Measurements from ENCODE around the gene TRHDE.
"Not testable (repeated sequence)": the region's sequence is repeated elsewhere in the genome, so short reads cannot be mapped to it uniquely, and the experiment has no call there.

Gene TRHDE

GRCh38 chr12:72622556-72622955, 350.4 kb downstream of the TRHDE start:
- no peak for DNase-seq (ENCODE audit: low spot score)

GRCh38 chr12:72631926-72632685, 359.9 kb downstream of the TRHDE start:
- DNase-seq (ENCODE audit: low spot score): no peak

- no peak for DNase-seq (ENCODE audit: low spot score)
Measured at GRCh38 chr12:72642706-72643105, 370.5 kb downstream of the TRHDE start.

- DNase-seq (ENCODE audit: low spot score): no peak
Measured at GRCh38 chr12:72647139-72647538, 375.0 kb downstream of the TRHDE start.

- no peak for DNase-seq (ENCODE audit: low spot score)
Measured at GRCh38 chr12:72658615-72659014, 386.4 kb downstream of the TRHDE start.

- DNase-seq (ENCODE audit: low spot score): not testable (repeated sequence)
Measured at GRCh38 chr12:72660174-72660573, 388.0 kb downstream of the TRHDE start.

- no peak for DNase-seq (ENCODE audit: low spot score)
Measured at GRCh38 chr12:72673853-72674252, 401.7 kb downstream of the TRHDE start.

- DNase-seq (ENCODE audit: low spot score): no peak
Measured at GRCh38 chr12:72676556-72676955, 404.4 kb downstream of the TRHDE start.

- no peak for DNase-seq (ENCODE audit: low spot score)
Measured at GRCh38 chr12:72677139-72677538, 405.0 kb downstream of the TRHDE start.

GRCh38 chr12:72677846-72678245, 405.7 kb downstream of the TRHDE start:
- DNase-seq (ENCODE audit: low spot score): no peak

- no peak for DNase-seq (ENCODE audit: low spot score)
Measured at GRCh38 chr12:72679147-72679757, 407.1 kb downstream of the TRHDE start.

GRCh38 chr12:72681028-72681427, 408.9 kb downstream of the TRHDE start:
- no peak for DNase-seq (ENCODE audit: low spot score)

- DNase-seq (ENCODE audit: low spot score): no peak
Measured at GRCh38 chr12:72684491-72684890, 412.3 kb downstream of the TRHDE start.

- DNase-seq (ENCODE audit: low spot score): no peak
Measured at GRCh38 chr12:72692338-72692737, 420.2 kb downstream of the TRHDE start.

- no peak for DNase-seq (ENCODE audit: low spot score)
Measured at GRCh38 chr12:72694193-72694592, 422.0 kb downstream of the TRHDE start.

GRCh38 chr12:72699362-72699761, 427.2 kb downstream of the TRHDE start:
- DNase-seq (ENCODE audit: low spot score): no peak

GRCh38 chr12:72712025-72712424, 439.9 kb downstream of the TRHDE start:
- DNase-seq (ENCODE audit: low spot score): not testable (repeated sequence)

- DNase-seq (ENCODE audit: low spot score): no peak
Measured at GRCh38 chr12:72716221-72716620, 444.1 kb downstream of the TRHDE start.

- DNase-seq (ENCODE audit: low spot score): no peak
Measured at GRCh38 chr12:72717036-72717435, 444.9 kb downstream of the TRHDE start.
